GM18499 (cell line): ENCODE measurements around the gene WDR47.
"Not testable (repeated sequence)": the region's sequence is repeated elsewhere in the genome, so short reads cannot be mapped to it uniquely, and the experiment has no call there.

Experiments used
- ATAC-seq: cut with Tn5 transposase; IDR thresholded peaks from one replicate; pipeline ENCODE4 v1.9.1; 2021; ENCODE audit warnings: moderate number of reproducible peaks; ENCODE audit not compliant: insufficient read depth, unreplicated experiment

Gene WDR47

DNA sequence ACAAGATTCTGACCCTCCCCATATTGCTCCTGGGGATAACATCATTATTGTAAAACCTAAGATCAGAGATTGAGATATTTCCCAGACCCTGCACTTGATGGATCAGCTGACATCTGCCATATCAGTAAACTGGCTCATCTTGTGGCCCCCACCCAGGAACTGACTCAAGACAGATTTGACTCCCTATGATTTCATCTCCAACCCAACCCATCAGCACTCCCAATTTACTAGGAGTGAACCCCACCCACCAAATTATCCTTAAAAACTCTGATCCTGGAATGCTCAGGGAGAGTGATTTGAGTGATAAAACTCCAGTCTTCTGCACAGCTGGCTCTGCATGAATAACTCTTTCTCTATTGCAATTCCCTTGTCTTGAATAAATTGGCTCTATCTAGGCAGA lies 72.6 kb downstream of the WDR47 start:
- no peak for ATAC-seq

DNA sequence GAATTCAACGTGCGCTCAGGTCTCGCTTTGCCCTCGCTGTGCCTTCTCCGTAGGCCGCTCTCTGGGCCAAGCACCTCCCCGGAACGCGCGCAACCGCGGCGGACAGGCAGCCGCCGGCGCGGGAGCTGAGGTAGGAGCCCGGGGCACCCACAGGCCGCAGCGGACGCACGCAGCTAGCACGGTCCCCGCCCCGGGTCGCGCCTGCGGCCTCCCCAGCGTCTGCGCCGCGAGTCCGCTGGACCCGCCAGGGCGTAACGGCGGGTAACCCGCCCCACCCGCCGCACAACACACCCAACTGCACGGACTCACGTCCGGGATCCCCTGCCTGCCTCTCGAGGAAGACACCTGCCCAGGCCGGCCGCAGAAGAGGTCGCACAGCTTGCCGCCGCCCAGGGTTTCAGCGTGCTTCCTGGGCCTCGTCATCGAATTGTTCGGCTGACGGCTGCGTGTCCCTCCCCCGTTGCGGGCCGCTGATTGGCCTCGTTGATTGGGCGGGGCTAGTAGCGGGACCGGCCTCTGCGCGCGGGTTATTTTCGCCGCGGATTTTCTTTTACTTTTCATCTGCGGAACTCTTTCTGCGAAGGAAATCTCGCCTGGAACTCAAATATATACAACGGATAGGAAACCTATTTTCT lies 78.7 kb downstream of the WDR47 start, which contains the start of gene CLCC1:
TSS of gene CLCC1 (minus strand) at position 433 of the 635 bp plus-strand sequence. CDS start 13,047 bp downstream, outside the sequence.
- ATAC-seq = peak; percentile 66

DNA sequence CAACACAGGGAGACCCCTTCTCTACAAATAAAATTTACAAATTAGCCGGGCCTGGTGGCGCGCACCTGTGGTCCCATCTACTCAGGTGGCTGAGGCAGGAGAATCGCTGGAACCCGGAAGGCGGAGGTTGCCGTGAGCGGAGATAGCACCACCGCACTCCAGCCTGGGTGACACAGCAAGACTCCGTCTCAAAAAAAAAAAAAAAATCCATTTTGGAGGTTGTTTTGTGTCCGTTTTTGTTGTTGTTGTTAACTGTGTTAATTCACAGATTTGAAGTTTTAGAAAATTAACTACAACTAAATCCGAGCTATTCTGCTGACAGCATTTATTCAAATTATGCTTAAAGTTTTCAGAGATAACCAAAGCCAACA lies 79.2 kb downstream of the WDR47 start:
- no peak for ATAC-seq

DNA sequence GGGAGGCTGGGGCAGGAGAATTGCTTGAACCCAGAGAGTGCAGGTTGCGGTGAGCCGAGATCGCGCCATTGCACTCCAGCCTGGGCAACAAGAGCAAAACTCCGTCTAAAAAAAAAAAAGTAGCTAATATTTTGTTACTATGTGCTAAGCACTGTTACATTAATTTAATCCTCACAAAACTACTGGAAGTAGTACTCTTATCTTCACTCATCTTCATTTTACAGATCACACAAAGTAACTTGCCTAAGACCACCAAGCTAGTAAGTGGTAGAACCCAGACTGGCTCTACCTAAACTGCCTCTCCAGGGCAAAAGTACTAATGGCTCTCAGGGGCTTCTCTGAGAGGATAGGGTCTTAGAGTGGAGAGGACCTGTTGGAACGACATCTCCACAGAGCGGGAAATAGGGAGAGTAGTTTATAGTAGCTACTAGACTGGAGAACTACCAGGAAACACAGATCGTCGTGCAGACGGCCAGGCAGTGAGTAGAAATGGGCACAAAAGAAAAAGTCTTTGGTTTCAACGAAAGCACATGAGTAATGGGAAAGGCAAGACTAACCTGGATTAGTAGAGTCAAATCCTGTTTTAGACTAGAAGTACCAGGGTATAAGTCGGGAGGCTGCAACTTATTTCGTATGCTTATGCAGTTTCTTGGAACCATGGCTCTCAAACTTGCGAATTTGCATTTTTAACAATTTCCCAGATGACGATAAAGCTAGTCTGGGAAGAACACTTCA lies 80.0 kb downstream of the WDR47 start:
- no peak for ATAC-seq

DNA sequence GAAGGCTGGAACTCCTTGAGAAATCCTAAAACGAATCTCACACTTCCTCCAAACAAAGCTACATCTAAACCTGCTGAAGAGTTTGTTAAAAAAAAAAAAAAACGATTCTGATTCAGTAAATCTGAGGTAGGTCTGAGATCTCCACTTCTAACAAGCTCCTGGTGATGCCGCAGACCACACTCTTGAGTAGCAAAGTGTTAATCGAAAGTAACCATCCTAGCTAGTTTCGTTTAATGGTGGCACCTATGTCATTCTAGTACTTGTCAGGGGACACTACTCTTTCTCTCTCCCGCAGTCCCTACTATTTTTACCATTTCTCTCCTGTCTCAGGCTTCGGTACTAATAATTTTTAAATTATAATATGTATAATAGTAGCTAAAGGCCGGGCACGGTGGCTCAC lies 80.7 kb downstream of the WDR47 start:
- no peak for ATAC-seq

DNA sequence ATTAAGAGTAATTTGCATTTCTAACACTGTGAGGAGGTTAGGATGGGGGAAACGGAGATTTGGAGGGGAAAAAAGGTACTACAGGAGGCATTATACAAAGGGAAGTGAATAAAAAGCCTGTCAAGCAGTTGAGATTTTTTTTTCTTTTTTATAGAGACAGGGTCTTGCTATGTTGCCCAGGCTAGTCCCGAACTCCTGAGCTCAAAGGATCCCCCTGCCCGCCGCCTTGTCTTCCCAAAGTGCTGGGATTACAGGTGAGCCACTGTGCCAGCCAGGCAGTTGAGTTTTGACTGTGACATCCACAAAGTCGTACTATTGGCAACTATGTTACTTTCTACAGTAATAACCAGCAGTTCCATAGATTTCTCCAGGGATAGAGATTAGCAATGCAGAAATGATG lies 81.2 kb downstream of the WDR47 start:
- no peak for ATAC-seq

DNA sequence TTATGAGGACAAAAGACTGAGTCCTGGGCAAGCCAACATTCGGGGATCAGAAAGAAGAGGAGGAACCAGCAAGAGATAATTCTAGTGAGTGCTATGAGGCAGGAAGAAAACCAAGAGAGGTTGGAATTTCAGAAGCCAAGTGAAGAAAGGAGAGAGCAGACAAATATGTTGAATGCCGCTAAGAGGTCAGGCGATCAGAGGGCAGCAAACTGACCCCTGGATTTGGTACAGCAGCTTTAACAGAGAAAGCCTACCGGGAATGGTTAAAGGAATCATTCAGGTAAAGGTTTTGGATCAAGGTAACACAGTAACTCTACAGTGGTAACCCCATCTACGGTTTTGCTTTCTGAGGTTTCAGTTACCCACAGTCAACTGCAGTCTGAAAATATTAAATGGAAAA lies 84.0 kb downstream of the WDR47 start:
- no peak for ATAC-seq

DNA sequence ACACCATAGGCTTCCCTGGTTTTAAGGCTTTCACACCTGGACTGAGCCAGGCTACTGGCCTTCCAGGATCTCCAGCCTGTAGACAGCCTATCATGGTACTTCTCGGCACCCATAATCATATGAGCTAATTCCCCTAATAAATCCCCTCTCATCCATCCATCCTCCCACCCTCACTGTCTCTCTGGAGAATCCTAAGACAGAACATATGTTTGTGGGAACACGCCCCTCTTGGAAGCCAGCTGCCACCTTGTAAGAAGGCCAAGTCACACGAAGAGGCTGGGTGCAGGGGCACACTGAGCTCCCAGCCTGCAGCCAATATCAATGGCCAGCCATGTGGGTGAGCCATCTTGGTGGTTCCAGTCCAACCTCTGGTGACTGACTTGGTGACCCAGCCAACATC lies 86.0 kb downstream of the WDR47 start:
- no peak for ATAC-seq

DNA sequence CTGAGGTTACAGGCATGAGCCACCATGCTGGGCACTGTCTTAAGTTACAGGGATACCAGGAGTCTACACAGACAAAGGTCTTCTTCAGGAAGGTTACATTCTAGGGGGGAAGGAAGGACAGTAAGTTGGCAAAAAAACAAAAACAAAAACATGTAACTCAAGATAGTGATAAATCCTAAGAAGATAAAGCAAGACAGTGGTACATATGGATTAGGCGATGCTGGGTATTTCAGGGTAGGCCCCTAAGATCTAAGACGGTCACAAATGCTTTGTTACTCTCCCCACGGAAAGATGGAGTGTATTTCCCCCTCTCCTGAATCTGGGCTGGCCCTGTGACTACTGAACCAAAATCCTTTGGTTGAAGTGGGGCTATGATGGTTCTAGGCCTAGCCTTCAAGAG lies 86.8 kb downstream of the WDR47 start:
- no peak for ATAC-seq

DNA sequence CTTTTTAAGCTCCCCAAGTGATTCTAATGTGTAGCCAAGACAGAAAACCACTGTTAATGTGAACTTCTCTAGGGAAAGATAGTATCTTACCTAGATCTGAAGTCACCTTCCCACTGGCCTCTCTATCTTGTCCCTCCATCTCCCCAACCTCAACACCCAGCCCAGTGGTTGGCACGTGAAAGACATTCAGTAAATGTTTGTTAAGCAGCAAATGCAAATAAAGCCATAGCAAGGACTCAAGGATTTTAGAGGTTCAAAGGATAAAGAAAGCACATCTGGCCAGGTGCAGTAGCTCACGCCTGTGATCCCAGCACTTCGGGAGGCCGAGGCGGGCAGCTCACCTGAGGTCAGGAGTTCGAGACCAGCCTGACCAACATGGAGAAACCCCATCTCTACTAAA lies 88.5 kb downstream of the WDR47 start:
- ATAC-seq = no peak

DNA sequence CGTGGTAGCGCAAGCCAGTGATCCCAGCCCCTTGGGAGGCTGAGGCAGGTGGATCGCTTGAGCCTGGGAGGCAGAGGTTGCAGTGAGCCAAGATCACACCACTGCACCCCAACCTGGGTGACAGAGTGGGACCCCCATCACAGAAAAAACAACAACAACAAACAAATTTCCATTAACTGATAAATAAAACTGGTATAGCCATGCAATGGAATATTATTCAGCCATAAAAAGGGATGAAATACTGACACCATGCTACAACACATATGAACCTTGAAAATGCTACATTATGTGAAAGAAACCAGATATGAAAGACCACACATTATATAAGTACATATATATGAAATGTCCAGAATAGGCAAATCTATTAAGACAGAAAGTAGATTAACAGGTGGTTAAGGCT lies 90.7 kb downstream of the WDR47 start:
- ATAC-seq = no peak

DNA sequence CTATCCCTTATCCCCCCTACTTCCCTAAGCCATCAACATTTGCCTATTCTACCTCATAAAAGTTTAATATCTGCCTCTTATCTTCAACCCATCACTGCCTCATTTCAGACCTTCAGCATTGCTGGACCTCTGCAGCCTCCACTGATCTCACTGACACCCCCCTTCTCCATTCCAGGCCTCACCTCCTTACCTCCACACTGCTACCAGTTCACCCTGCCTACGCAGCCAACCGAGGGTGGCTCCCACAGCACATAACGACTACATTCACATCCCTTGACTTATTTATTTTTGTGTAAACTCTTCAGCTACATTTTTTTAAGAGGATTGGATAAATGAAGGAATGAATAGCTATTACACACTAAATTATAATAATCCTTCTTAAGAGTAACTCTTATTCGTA lies 92.9 kb downstream of the WDR47 start:
- no peak for ATAC-seq

DNA sequence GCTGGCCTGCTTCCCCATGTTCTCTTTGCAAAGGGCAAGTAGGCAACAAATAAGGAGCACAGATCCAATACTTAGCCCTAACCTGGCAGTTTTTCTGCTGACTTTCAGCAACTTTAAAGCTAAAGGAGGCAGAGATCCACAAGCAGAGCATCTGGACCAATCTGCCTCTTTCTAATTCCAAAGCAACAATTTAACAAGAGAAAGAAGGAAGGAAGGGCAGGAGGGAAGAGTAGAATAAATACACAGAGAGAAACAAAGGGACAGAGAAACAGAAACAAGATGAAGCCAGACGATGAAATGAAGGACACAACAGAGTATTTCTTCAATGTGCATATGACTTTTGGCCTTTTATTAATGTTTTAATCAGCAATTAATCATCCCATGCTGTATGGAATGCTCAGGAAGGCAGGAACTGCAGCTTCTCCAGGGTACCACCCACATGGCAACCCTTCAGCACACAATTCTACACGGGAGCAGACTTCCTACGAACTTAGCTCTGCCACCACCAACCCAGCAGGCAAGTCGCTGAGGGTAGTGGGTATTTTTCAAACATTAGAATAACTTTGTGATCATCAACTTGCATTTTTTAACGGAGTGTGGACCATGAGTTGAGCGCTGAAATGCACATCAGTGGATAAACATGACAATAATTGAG lies 93.9 kb downstream of the WDR47 start:
- ATAC-seq = no peak

DNA sequence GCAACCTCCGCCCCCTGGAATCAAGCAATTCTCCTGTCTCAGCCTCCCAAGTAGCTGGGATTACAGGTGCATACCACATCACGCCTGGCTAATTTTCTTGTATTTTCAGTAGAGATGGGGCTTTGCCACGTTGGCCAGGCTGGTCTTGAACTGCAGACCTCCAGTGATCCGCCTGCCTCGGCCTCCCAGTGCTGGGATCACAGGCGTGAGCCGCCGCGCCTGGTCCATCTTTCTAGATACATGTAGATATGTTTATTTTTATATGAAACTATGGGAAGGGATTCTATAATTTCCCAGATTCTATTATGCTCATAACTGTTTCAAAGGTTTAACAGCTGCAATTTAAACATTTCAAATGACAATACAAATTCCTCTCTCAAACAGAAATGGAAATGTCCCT lies 105.7 kb downstream of the WDR47 start:
- ATAC-seq = no peak

DNA sequence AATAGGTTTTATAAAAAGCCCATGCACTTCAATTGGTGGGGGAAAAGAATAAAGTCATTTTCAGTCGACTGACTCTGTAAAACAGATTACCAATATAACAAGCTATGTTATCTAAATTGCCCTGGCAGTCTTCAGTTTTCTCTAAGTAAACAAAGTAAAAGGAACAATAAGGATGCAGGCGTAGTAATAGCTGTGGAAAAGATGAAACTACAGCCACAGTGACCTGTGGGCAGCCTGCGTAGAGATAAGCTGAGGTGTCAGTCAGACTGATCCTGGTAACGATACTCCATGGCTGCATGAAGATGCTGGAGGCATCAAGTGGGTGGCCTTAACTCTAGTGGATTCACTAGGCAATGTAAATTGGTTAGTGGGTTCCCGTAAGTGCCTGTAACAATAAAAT lies 108.0 kb downstream of the WDR47 start:
- no peak for ATAC-seq

DNA sequence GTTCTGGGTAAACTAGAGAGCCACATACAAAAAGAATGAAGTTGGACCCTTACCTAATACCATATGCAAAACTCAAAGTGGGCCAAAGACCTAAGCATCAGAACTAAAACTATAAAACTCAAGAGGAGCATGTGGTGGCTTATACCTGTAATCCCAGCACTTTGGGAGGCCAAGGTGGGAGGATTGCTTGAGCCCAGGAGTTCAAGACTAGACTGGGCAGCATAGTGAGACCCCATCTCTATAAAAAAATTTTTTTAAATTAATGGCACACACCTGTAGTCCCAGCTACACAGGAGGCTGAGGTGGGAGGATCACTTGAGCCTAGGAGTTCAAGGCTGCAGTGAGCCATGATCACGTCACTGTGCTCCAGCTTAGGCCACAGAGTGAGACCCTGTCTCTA lies 114.3 kb downstream of the WDR47 start:
- not testable (repeated sequence) for ATAC-seq

DNA sequence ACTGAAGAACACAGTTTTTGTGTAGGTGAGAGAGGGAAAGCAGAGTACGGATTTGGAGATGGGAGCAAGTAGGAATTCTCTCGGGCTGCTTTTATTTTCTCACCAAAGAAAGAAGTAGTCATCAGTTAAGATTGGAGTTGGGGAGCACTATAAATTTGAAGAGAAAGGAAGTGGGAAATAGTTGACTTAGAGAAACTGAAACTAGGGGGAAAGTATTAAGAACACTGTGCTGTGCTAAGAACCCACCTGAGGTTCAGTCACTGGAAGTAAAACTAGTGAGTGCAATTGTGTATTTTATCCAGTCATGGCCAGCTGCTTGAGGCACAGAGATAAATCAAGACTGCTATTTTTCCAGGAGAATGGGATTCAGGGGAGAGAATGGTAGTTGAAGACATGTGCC lies 116.0 kb downstream of the WDR47 start:
- ATAC-seq = no peak
